HepG2 (cell line): ENCODE measurements around the gene KRTCAP2. TPM values are rescaled to one million over a fixed set of nuclear protein-coding genes. Genes with fewer than 3 reads are reported as not detected.

Experiments used
- AFF4 ChIP-seq: sonication (generic); formaldehyde crosslinking; IDR thresholded peaks from 2 replicates; pipeline ENCODE4 v1.4.0; 2020; ENCODE audit warnings: missing genetic modification reagents
- ATF5 ChIP-seq: sonication (generic); formaldehyde crosslinking; IDR thresholded peaks from 2 replicates; pipeline ENCODE4 v1.4.0; 2020; ENCODE audit warnings: mild to moderate bottlenecking, low read depth, missing genetic modification reagents
- ATF6 ChIP-seq: sonication (generic); formaldehyde crosslinking; conservative IDR thresholded peaks from 2 replicates; pipeline ENCODE4 v1.4.0; 2020; ENCODE audit warnings: missing genetic modification reagents
- FOXP4 ChIP-seq: sonication (generic); formaldehyde crosslinking; IDR thresholded peaks from 2 replicates; pipeline ENCODE4 v1.4.0; 2020; ENCODE audit warnings: missing genetic modification reagents
- GFI1 ChIP-seq: sonication (generic); formaldehyde crosslinking; IDR thresholded peaks from 2 replicates; pipeline ENCODE4 v1.5.0; 2020; ENCODE audit warnings: missing genetic modification reagents, mild to moderate bottlenecking, borderline replicate concordance
- HDAC2 ChIP-seq: sonication (generic); formaldehyde crosslinking; IDR thresholded peaks from 2 replicates; pipeline ENCODE4 v1.4.0; 2020; ENCODE audit warnings: missing genetic modification reagents
- KAT2B ChIP-seq: fragments of 150-350 bp; IDR thresholded peaks from 2 replicates; pipeline ENCODE4 v1.6.1; 2014; ENCODE audit warnings: low read depth, low read length, borderline replicate concordance
- MEIS2 ChIP-seq: sonication (generic); formaldehyde crosslinking; IDR thresholded peaks from 2 replicates; pipeline ENCODE4 v1.9.0; 2021; ENCODE audit warnings: mild to moderate bottlenecking, missing genetic modification reagents
- MLX ChIP-seq: IDR thresholded peaks from 2 replicates; pipeline ENCODE4 v1.6.1; 2016
- MTF1 ChIP-seq: sonication (generic); formaldehyde crosslinking; IDR thresholded peaks from 2 replicates; pipeline ENCODE4 v1.5.0; 2020; ENCODE audit warnings: missing genetic modification reagents
- SETDB1 ChIP-seq: sonication (generic); formaldehyde crosslinking; IDR thresholded peaks from 2 replicates; pipeline ENCODE4 v1.5.1; 2020; ENCODE audit warnings: missing genetic modification reagents, mild to moderate bottlenecking, borderline replicate concordance
- SOX5 ChIP-seq: IDR thresholded peaks from 2 replicates; pipeline ENCODE4 v1.6.1; 2016; ENCODE audit warnings: borderline replicate concordance
- TRIM24 ChIP-seq: sonication (generic); formaldehyde crosslinking; IDR thresholded peaks from 2 replicates; pipeline ENCODE4 v1.8.0; 2022; ENCODE audit warnings: mild to moderate bottlenecking, missing genetic modification reagents
- ZFP37 ChIP-seq: sonication (generic); formaldehyde crosslinking; IDR thresholded peaks from 2 replicates; pipeline ENCODE4 v1.4.0; 2020; ENCODE audit warnings: missing genetic modification reagents, borderline replicate concordance
- ZFP90 ChIP-seq: sonication (generic); formaldehyde crosslinking; IDR thresholded peaks from 2 replicates; pipeline ENCODE4 v1.8.0; 2022; ENCODE audit warnings: missing genetic modification reagents, mild to moderate bottlenecking, inconsistent platforms, borderline replicate concordance
- ZMYM3 ChIP-seq: sonication (generic); formaldehyde crosslinking; IDR thresholded peaks from 2 replicates; pipeline ENCODE4 v1.5.1; 2020; ENCODE audit warnings: mild to moderate bottlenecking, missing genetic modification reagents
- ZNF577 ChIP-seq: sonication (generic); formaldehyde crosslinking; IDR thresholded peaks from 2 replicates; pipeline ENCODE4 v1.4.0; 2020; ENCODE audit warnings: mild to moderate bottlenecking, low read depth, missing genetic modification reagents, borderline replicate concordance
- ZNF704 ChIP-seq: sonication (generic); formaldehyde crosslinking; IDR thresholded peaks from 2 replicates; pipeline ENCODE4 v1.8.1; 2023; ENCODE audit warnings: mild to moderate bottlenecking, inconsistent platforms, moderate library complexity, missing genetic modification reagents, borderline replicate concordance
- polyA plus RNA-seq, 8 experiments: library from polyadenylated mRNA; depleted of rRNA in 3 of 8; stranded (reverse) in 7 of 8; unstranded in 1 of 8; fragments of >200 nt; fragmentation: Illumina TruSeq in 4 of 8; extraction: Trizol in 4 of 8; gene quantifications; 2 replicates each; pipeline versions ENCODE4 v1.2.1 to v1.2.3, GENCODE V29; 2011 to 2016; ENCODE audit warnings: low read depth in 4 of 8, missing spikeins in 1 of 8, mixed read lengths in 1 of 8; ENCODE audit not compliant: insufficient read depth in 1 of 8
- total RNA-seq, 5 experiments: library from RNA; depleted of rRNA; stranded (reverse); fragments of >200 nt; fragmentation: Illumina TruSeq; extraction: Trizol; gene quantifications; 2 replicates each; pipeline ENCODE4 v1.2.3, GENCODE V29; 2016; ENCODE audit warnings: low read depth in 1 of 5

KRTCAP2 gene
- total and polyA plus RNA-seq, 2 of the 13 experiments (the other 11 are each of a cell fraction or from before 2014, with no cell fraction given): 77.3 to 79.4 TPM

- TF ChIP-seq FOXP4: no peak
- peak; percentile 72 for TF ChIP-seq AFF4 (CRISPR knock-in tag)
- no peak for TF ChIP-seq SOX5 (CRISPR knock-in tag)
- TF ChIP-seq MEIS2 (CRISPR knock-in tag): no peak
- TF ChIP-seq TRIM24: no peak
- peak; percentile 17; the same call in 1 of the 2 replicates for TF ChIP-seq ZFP37 (CRISPR knock-in tag)
- TF ChIP-seq MTF1 (CRISPR knock-in tag): no peak; the same call in 1 of the 2 replicates
- TF ChIP-seq SETDB1 (CRISPR knock-in tag): no peak
- TF ChIP-seq KAT2B: no peak
- no peak for TF ChIP-seq MLX (CRISPR knock-in tag)
- TF ChIP-seq ATF5 (CRISPR knock-in tag): no peak
- no peak for TF ChIP-seq HDAC2 (CRISPR knock-in tag)
- TF ChIP-seq ZNF577 (CRISPR knock-in tag): no peak
- 0 out of 2 replicates have a peak, but pooled peaks have one; percentile 18 for TF ChIP-seq GFI1
- no peak for TF ChIP-seq ZNF704
- no peak for TF ChIP-seq ZMYM3
- TF ChIP-seq ATF6 (CRISPR knock-in tag): no peak
- TF ChIP-seq ZFP90 (CRISPR knock-in tag): no peak; the same call in 1 of the 2 replicates
Observed at GRCh38 chr1:155127967-155128754, 44.9 kb downstream of the KRTCAP2 start (continued).
